Measurements from ENCODE around the gene MPRIP. TPM values are rescaled to one million over a fixed set of nuclear protein-coding genes. Genes with fewer than 3 reads are reported as not detected.

MPRIP gene
- total RNA-seq, 1 donor = 86.5 TPM

- no peak for DNase-seq (ENCODE audit: low read depth)
- TF ChIP-seq, protein P1, sequence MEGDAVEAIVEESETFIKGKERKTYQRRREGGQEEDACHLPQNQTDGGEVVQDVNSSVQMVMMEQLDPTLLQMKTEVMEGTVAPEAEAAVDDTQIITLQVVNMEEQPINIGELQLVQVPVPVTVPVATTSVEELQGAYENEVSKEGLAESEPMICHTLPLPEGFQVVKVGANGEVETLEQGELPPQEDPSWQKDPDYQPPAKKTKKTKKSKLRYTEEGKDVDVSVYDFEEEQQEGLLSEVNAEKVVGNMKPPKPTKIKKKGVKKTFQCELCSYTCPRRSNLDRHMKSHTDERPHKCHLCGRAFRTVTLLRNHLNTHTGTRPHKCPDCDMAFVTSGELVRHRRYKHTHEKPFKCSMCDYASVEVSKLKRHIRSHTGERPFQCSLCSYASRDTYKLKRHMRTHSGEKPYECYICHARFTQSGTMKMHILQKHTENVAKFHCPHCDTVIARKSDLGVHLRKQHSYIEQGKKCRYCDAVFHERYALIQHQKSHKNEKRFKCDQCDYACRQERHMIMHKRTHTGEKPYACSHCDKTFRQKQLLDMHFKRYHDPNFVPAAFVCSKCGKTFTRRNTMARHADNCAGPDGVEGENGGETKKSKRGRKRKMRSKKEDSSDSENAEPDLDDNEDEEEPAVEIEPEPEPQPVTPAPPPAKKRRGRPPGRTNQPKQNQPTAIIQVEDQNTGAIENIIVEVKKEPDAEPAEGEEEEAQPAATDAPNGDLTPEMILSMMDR (IDR thresholded peaks at IDR 0.05; ENCODE audit: insufficient read depth, low read length) = no peak
- no peak overlapping the region for H3K4me3 ChIP-seq (ENCODE audit: low read depth, low read length)
Observed at GRCh38 chr17:17077101-17077500, 34.8 kb downstream of the MPRIP start.

GRCh38 chr17:17077861-17078732, 35.8 kb downstream of the MPRIP start:
- no peak overlapping the region for H3K4me3 ChIP-seq (ENCODE audit: low read depth, low read length)
- DNase-seq (ENCODE audit: low read depth) = no peak
- TF ChIP-seq, protein P1 (IDR thresholded peaks at IDR 0.05; ENCODE audit: insufficient read depth, low read length) = no peak

DNA sequence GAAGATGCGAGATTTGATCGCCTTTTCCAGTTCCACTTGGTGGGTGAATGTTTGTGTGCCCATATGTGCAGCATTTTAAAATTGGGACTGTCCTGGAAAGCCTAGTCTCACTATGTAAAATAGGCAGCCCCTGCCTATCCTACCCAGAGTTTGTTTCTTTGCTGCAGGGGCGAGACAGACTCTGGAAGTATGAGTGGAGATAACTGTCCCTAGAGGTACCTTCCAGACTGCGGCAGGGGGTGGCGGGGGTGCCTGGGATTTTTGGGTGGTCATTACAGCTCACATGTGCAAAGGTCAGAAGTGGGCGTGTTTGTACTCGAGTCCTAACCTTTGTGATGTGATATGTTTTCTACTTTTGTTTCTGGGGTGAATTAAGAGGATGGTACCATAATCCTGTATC, 36.6 kb downstream of the MPRIP start:
- DNase-seq (ENCODE audit: low read depth) = no peak
- TF ChIP-seq, protein P1 (IDR thresholded peaks at IDR 0.05; ENCODE audit: insufficient read depth, low read length) = no peak
- no peak overlapping the region for H3K4me3 ChIP-seq (ENCODE audit: low read depth, low read length)

GRCh38 chr17:17079336-17079735, 37.1 kb downstream of the MPRIP start:
- no peak overlapping the region for H3K4me3 ChIP-seq (ENCODE audit: low read depth, low read length)
- no peak for DNase-seq (ENCODE audit: low read depth)
- TF ChIP-seq, protein P1 (IDR thresholded peaks at IDR 0.05; ENCODE audit: insufficient read depth, low read length) = no peak

- TF ChIP-seq, protein P1 (IDR thresholded peaks at IDR 0.05; ENCODE audit: insufficient read depth, low read length) = no peak
- peak; percentile 47 for DNase-seq (ENCODE audit: low read depth)
- no peak overlapping the region for H3K4me3 ChIP-seq (ENCODE audit: low read depth, low read length)
Observed at GRCh38 chr17:17079761-17080160, 37.5 kb downstream of the MPRIP start.

GRCh38 chr17:17080181-17080631, 37.9 kb downstream of the MPRIP start:
- H3K4me3 ChIP-seq (ENCODE audit: low read depth, low read length) = no peak overlapping the region
- DNase-seq (ENCODE audit: low read depth) = no peak
- TF ChIP-seq, protein P1 (IDR thresholded peaks at IDR 0.05; ENCODE audit: insufficient read depth, low read length) = no peak
